NCI-H2227 (cell line): ENCODE results near the gene COX8A.
A peak's percentile ranks its signal among the peaks of the same experiment; 100 is the strongest.

Experiments
- DNase-seq: peaks from one replicate; lab custom pipeline; 2025; ENCODE audit not compliant: unreplicated experiment; lab: John Stamatoyannopoulos, UW

COX8A gene

DNA sequence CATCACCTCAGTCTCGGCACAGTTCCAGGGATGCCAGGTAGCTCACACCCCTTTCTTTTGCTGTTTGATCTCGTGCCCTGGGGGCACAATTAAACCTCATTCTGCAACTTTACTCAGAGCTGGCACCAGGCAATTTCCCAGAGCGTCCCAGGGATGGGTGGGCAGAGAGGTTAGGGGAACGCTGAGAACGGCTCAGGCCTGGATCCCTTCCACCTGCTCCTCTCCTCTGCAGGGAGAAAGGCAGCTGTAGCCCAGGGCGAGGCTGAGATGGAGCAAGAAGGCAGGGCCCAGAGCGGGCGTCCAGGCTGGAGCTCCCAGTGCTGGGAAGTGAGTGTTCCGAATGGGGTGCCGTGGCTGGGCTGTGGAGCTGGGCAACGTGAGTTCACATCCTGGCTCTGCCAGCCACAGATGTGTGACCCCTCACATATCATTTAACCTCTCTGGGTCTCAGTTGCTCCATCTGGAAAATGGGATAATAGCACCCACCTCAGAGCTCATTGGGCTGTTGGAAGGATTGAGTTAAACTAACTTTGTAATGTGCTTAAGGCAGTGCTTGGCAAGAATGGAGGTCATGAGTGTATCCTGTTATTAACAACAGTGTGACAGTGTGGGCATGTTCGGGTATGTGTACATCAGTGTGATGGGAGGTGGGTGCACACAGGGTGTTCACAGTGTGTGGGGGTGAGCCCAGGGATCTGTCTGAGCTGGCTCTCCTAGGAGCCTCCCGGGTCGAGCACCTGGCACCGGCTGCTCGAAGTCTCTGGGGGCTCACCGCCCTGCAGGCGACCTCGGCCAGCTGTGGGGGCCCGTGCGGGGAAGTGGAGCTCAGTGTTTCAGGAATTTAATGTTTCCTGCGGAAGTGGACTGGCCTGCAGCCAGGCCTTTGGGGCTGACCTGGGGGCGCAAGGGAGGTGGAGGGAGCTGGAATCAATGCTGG, 27.3 kb downstream of the COX8A start:
- no peak for DNase-seq

DNA sequence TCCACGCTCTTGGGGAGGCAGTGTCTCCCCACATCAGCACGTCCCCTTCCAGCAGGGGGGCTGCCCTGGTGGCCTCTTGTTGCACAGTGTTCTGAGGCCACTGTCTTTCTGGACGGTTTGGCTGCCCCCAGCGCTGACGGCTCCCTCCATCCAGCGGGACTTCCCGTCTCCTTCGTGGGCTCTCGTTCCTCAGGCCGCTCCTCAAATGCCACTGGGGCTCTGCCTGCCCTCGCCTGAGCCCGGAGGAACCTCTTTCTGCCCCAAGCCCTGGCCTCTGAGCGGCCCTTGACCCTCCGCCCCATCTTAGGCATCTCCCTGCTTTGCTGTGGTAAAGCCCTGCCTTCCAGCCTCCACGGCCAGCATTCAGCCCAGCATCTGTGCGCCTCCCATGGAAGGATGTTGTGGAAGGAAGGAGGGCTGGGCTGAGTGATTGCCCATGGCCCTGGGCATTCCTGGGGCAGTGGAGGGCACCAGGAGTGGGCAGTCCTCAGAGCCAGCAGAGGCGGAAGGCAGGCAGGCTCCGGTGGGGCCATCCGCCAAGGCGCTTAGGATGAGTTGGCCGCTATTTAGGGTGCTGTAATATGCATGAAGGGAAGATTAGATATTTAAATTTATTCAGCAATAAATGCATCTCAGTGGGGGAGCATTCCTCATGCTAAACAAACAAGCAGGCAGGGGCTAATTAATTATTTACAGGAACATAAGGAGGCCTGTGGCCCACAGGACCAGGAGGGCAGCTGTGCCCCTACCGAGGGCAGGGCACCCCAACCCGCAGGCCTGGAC, 29.6 kb downstream of the COX8A start:
- DNase-seq, result no peak

DNA sequence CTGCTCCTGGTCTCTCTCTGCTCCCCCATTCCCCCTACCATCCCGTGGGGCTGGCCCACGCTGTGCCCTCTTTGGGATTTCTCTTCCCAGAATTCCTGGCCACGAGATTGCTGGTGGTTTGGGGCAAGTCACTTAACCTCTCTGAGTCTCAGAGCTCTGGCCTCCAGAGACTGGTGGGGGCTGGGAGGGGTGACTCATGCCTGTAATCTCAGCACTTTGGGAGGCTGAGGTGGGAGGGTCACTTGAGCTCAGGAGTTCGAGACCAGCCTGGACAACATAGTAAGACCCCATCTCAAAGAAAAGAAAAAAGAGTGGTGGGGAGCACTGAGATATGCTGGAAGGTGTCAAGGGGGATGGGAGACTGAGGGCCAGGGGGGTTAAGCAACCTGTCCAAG, 30.2 kb downstream of the COX8A start:
- no peak for DNase-seq

DNA sequence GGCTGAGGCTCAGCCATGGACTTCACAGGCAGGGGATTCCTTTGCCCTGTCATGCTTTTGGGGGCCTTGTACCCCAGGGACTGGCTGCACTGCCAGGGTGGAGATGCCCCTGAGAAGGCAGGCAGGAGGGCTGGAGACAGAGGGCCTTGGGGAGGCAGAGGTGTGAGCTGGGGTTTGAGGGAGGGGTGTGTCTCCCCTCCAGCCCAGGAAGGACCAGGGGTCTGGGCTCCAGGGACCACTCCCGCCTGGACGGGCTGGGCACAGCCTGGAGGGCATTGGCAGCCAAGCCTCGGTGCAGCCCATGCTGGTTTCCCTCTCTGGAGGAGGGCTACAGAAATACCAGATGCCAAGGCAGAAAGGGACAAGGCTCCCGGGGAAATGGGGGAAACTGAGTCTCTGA, 31.3 kb downstream of the COX8A start:
- no peak for DNase-seq

DNA sequence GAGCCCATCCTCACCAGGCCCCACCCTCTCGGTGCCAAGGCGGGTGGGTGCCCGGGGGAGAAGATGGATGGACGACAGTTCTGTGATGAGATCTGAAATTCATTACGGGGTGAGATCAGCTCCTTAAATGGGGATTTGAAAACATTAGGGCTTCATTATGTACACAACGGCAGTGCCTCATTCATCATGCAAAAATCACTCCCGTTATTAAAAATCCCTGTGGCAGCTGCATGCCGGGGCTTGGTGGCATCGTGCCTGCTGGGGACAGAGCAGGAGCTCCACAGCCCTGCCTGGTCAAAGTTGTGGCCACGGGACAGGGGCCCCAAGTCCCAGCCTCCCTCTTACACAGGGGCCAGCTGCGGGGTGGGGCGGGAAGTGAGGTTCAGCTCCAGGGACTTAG, 32.0 kb downstream of the COX8A start:
- no peak for DNase-seq

DNA sequence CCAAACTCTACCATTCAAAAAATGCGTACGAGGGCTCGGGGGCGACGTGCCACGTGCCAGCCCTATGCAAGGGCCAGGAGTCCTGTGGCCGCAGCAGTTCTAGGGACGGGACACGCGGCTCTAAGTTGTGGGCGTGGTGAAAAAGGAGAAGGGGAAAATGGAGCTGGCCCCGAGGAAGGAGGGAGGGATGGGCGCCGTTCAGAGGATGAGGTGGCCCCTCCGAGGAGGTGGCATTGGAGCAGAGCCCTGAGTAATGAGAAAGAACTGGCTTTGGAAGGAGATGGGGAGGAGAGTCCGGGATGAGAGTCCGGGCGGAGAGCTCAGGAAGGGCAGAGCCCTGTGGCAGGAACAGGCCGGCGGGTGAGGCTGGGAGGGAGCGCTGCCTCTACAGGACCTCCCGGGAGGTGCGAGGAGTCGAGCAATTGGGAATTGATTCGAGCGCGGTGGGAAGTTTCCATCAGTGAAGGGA, 32.8 kb downstream of the COX8A start:
- DNase-seq, result peak; percentile 62

DNA sequence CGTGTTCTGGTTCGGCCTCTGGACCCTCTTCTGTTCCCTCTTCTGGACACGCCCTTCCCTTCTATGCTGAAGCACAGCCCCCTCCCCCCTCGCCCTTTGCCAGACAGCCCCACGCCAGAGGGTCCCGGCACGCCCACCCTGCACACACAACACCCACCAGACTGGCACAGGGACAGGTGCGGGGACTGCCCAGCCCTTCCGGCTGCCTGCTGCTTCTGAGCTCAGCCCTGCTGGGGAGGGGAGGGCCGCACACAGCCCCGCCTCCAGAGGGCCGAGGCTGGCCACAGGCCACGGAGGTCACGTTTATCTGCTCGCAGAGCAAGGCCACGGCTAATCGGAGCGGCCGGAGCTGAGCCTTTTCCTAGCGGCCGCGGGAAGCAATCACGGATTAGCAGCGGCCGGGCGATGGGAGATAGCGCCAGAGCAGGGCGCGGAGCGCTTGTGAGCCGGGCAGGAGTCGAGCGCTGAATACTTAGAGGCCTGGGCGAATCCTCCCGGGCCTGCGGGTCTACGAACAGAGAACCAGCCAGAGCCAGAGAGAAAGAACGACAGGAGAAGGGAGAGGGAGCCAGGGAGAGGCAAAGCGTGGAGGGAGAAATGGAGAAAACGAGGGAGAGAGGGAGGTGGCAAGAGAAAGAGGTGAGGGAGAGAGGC, 33.3 kb downstream of the COX8A start:
- DNase-seq, result peak; percentile 86

DNA sequence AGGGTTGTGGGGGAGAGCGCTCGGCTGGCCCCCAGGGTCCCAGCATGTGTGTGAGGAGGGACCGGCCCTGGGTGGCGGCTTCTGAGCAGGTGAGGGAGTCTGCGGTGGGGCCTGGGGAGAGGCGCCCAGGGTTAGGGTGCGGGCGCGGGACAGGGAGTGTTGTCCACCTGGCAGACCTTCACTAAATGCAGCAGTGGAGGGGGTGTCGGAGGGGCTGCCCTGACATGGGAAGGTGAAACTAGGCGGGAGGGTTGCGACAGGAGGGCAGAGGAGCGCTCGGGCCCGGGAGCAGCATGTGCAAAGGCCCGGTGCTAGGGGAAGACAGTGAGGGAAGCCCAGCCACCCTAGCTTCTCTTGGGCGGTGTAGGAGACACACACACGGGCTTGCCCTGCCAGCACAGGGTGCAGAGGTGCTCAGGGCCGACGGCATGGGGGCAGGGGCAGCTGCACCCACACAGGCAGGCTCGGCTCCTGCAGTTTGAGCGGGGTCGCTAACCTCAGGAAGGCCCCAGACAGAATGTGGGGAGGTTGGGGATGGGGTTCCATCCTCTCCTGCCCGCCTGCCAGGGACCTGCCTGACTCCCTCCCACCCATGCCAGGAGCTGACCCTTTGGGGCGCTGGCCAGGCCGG, 34.0 kb downstream of the COX8A start:
- DNase-seq, result no peak

DNA sequence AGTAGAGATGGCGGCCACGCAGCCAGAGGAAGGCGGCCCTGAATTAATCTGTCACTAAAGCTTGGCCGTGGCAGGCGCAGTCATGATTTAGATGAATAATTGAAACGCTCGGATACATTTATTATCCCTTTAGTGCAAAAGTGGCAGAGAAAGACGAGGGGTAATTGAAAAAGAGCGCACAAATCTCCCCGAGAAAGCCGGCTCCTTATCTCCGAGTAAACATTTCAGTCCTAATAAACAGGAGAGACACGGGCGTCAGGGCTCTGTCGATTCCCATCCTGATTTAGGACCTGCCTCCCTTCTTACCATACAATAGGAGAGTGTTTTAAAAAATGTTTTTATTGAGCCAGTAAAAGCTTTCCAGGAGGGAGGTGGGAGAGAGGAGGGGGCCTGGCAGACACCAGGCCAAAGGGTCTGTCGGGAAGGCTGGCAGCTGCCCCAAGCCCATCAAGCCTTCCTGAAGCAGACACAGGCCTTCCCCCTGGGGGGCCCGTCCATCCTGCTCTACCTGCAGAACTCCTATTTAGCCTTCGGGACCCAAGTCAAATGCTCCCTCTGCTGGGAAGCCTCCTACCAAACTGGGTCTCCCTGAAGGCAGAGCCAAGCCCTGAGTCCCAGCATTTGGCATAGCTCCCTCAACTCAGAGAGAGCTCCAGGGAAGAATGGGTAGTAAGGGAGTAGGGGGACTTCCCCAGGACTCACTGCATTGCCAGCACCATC, 34.7 kb downstream of the COX8A start:
- DNase-seq, result no peak

DNA sequence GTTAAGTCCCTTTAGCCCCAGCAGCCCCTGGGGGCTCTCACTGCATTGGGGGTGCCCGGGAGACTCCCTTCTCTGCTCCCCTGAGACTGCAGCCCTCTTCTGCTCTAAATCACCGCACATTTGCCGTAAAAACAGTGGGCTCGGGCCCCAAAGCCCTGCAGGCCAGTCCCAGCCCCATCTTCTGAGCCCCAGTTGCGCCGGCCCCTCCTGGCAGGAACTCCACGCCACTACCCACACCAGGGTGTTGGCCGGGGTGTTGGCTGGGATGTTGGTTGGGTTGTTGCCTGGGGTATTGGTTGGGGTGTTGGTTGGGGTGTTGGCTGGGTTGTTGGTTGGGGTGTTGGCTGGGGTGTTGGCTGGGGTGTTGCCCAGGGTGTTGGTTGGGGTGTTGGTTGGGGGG, 35.3 kb downstream of the COX8A start:
- DNase-seq, result no peak

DNA sequence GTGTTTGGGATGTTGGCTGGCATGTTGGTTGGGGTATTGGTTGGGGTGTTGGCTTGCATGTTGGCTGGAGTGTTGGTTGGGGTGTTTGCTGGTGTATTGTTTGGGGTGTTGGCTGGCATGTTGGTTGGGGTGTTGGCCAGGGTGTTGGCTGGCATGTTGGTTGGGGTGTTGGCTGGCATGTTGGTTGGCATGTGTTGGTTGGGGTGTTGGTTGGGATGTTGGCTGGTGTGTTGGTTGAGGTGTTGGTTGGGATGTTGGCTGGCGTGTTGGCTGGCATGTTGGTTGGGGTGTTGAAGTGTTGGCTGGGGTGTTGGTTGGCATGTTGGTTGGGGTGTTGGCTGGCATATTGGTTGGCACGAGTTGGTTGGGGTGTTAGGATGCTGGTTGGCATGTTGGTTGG, 36.4 kb downstream of the COX8A start:
- no peak for DNase-seq

DNA sequence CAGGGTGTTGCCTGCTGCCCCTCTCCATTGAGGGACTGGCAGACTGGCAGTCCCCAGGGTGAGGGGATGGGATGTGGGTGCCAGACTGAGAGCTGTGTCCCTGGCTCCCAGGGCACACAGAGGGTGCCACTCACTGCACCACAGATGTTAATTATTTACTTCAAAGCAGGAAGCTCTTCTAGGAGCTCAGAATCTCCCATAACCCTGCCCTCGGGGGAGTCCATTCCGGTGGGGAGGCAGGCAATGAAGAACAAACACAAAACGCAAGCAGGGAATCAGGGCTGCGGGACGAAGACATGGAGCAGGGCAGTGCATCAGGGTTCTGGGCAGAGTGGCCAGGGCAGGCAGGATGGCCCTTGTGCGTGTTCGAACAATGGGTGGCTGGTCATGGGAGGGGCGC, 37.0 kb downstream of the COX8A start:
- DNase-seq, result no peak

DNA sequence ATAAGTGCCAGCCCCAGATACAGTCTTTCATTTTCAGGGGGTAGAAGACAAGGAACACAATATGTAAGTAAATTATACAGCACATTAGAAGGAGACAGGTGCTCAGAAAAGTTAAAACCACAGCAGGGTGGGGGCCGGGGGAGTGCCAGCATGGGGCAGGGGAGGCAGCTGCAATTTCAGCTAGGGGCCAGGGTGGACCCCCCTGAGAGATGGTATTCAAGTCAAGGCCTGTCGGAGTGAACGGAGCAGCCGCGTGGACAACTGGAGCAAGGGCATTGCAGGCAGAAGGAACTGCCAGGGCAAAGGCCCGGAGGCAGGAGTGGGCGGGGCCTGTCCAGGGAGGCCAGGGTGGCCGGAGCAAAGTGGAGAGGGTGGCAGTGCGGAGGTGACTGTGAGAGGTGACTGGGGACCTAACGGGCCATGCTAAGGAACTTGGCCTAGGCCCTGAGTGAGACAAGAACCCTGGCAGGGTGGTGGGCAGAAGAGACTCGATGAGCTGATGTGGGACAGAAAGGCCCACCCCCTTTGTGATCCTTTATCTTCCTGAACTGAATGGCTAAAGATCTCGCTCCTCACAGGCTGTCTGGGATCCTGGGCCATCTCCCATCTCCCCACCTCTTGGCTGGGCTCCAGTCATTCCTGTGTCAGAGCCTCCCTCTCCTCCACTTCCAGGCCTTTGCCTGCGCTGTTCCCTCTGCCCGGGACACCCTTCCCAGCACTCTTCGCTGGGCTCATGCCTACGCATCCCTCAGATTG, 38.9 kb downstream of the COX8A start:
- no peak for DNase-seq

DNA sequence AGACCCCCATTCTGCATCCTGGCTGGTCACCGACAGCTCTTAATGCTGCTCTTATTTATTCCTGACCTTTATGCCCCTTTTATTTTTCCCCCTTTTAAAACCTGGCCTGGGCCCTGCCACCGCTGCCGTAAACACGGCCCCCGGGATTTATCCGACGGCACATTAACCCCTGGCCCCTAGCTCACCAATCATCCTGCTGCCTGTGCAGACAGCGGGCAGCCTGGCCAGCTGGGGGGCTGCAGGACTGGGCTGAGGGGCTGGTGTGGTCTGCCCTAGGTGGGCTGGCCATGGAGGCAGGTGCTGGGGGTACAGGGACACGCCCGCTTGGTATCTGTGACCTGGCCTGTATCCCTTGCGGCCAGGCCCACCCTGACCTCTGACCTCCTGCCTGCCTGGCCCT, 39.9 kb downstream of the COX8A start:
- peak; percentile 33 for DNase-seq

DNA sequence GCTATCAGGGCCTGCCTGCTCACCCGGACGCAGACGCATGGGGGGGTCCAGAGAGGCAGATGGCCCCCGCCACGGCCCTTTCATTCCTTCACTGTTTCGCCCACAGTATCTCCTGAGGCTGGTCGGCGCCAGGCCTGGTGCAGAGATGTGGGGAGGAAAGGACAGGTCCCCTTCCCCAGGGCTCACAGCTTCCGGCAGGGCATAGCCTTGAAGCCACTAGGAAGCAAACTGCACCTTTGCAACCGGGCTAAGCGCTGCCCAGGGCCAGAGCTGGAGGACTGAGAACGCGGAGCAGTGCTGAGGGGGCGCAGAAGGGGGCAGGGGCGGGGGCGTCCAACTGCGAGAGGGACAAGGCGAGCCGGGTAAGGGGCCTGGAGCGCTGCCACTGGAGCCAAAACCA, 41.1 kb downstream of the COX8A start:
- DNase-seq, result no peak

DNA sequence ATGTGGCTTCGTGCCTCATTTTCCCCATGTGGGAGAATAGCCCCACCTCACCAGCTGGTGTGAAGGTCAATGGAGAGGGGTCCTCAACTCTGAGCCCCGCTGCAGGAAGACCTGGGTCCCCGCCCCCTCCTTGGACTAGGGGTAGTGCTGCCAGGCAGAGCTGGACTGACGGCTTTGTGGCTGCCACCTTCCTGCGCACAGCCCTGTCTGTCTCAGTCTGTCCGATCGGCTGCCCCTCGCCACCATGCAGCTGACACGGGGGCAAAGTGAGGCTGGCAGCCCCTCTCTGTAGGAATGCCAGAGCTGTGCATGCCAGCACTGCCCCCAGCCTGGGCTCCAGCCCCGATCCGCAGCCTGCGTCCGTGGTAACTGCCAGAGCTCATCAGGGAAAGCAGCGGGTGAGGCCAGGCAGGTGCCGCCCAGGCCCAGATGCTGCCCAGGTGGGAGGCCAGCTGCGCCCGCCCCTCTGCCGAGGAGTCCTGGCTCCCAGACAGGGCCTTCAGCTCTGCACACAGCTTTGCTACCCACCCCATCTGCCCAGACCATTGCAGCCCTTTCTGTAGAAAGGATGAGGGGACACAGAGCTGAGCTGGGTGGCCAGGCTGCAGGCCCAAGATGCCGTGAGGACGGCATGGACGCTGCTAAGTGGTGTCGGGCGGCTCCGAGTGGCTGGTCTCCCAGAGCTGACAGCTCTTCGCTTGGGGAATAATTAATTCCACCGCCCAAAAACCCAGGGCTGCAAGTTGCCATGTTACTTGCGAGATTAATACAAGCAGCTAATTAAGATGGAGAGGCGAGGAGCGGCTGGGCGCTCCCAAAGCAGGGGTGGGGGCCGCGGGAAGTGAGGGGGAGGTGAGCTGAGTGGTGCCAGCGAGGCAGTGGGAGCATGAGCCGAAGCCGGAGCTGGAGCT, 41.8 kb downstream of the COX8A start:
- peak; percentile 27 for DNase-seq

DNA sequence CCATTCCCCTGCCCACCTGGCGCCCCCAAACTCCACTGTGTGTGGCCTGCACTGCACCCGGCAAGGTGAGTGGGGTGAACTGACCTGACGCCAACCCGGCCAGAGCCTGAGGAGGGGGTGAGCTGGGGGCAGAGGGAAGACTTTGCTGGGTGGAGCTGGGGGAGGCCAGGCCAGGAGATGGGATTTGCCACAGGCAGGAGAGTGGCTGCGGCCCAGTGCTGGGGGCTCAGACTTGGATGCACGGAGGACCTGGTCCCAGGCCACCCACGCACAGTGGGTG, 43.5 kb downstream of the COX8A start:
- no peak for DNase-seq

DNA sequence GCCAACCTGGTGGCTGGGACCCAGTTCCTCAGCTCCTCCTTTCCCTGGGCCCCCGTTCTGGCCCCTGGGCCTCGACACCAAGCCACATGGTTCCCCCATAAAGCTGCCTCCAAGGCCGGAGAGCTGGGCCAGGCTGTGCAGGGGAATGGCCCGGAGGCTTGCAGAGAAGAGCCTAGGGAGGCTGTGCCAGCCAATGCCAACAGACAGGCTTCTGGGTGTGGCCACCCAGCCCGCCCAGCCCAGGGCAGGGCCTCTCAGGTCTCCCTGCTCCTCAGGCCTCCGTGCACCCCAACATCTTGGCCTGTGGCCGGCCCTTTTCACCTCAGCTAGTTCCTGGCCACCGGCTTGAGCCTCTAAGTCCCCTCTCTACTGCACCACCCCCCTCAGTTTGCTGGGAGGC, 43.9 kb downstream of the COX8A start:
- DNase-seq, result no peak
